ENCODE data around the gene LRRC3B.

The LRRC3B gene

GRCh38 chr3:26687466-26687865 lies 64.9 kb downstream of the LRRC3B start:
- TF ChIP-seq, protein P1, sequence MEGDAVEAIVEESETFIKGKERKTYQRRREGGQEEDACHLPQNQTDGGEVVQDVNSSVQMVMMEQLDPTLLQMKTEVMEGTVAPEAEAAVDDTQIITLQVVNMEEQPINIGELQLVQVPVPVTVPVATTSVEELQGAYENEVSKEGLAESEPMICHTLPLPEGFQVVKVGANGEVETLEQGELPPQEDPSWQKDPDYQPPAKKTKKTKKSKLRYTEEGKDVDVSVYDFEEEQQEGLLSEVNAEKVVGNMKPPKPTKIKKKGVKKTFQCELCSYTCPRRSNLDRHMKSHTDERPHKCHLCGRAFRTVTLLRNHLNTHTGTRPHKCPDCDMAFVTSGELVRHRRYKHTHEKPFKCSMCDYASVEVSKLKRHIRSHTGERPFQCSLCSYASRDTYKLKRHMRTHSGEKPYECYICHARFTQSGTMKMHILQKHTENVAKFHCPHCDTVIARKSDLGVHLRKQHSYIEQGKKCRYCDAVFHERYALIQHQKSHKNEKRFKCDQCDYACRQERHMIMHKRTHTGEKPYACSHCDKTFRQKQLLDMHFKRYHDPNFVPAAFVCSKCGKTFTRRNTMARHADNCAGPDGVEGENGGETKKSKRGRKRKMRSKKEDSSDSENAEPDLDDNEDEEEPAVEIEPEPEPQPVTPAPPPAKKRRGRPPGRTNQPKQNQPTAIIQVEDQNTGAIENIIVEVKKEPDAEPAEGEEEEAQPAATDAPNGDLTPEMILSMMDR (IDR thresholded peaks at IDR 0.05; ENCODE audit: low read depth, low read length, missing control alignments), result no peak
- DNase-seq (ENCODE audit: extremely low read depth, low read depth), result no peak
- no peak overlapping the region for H3K4me3 ChIP-seq (replicated peaks; ENCODE audit: low read depth, low read length)

- no peak overlapping the region for H3K4me3 ChIP-seq (replicated peaks; ENCODE audit: low read depth, low read length)
- no peak for DNase-seq (ENCODE audit: extremely low read depth, low read depth)
- TF ChIP-seq, protein P1 (IDR thresholded peaks at IDR 0.05; ENCODE audit: low read depth, low read length, missing control alignments), result no peak
These were observed 77.0 kb downstream of the LRRC3B start for GRCh38 chr3:26699553-26699952.

DNA sequence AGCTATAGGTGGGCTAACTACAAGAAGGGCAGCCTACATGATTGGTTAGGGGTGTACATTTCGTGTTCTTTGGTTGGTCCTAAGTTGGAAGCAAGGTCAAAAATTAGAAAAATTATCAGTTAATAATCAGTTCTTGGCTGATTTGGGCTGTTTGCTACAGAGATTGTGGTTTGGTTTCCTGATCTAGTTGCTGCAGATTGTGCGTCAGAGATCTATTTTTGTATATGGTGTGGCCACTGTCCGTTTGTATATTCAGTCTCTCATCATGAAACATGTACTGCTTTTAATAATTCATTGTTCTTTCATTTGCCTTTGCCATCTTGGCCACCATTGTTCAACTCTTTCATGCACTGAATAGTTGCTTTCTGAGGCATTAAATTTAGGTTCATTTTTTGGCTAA lies 80.9 kb downstream of the LRRC3B start:
- no peak overlapping the region for H3K4me3 ChIP-seq (replicated peaks; ENCODE audit: low read depth, low read length)
- no peak for DNase-seq (ENCODE audit: extremely low read depth, low read depth)
- TF ChIP-seq, protein P1 (IDR thresholded peaks at IDR 0.05; ENCODE audit: low read depth, low read length, missing control alignments), result no peak

GRCh38 chr3:26704736-26705135 lies 82.2 kb downstream of the LRRC3B start:
- no peak for DNase-seq (ENCODE audit: extremely low read depth, low read depth)
- no peak overlapping the region for H3K4me3 ChIP-seq (replicated peaks; ENCODE audit: low read depth, low read length)
- TF ChIP-seq, protein P1 (IDR thresholded peaks at IDR 0.05; ENCODE audit: low read depth, low read length, missing control alignments), result no peak

DNA sequence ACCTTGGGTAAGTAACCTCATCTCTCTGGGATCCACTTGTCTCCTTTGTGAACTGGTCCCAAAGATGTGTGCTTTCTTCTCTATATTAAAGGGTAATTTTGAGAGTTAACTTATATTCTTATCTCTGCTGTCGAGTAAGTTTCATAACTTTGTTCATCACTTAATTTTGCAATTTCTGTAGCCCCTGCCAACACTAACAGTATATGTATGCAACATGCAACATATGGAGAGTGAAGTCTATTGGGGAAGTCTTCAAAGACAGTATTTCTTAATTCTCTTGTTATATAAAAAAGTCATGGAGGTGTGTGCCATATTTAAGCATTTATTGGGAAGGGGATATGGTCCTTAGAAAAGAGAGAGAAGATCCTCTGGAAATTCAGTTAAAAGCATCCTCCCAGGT lies 85.9 kb downstream of the LRRC3B start:
- H3K4me3 ChIP-seq (replicated peaks; ENCODE audit: low read depth, low read length), result no peak overlapping the region
- DNase-seq (ENCODE audit: extremely low read depth, low read depth), result no peak
- TF ChIP-seq, protein P1 (IDR thresholded peaks at IDR 0.05; ENCODE audit: low read depth, low read length, missing control alignments), result no peak

- no peak overlapping the region for H3K4me3 ChIP-seq (replicated peaks; ENCODE audit: low read depth, low read length)
- TF ChIP-seq, protein P1 (IDR thresholded peaks at IDR 0.05; ENCODE audit: low read depth, low read length, missing control alignments), result peak; percentile 27
- peak; percentile 1 for DNase-seq (ENCODE audit: extremely low read depth, low read depth)
These were observed 89.8 kb downstream of the LRRC3B start for GRCh38 chr3:26712211-26713026.
